GM18951 (cell line): Measurements from ENCODE around the gene PHC1.
"Not testable (repeated sequence)": the region's sequence is repeated elsewhere in the genome, so short reads cannot be mapped to it uniquely, and the experiment has no call there.

ENCODE experiments used
- POLR2A ChIP-seq: IDR thresholded peaks from 4 replicates; pipeline ENCODE4 v1.6.1; 2011; ENCODE audit warnings: mild to moderate bottlenecking; ENCODE audit not compliant: insufficient read length, insufficient read depth; ENCODE audit errors: extremely low read depth
- in situ Hi-C: fragments of 300-500 bp; cut with MboI; formaldehyde crosslinking; loops from one replicate; pipeline ENCODE4 v1.12.0; 2022; ENCODE audit warnings: low sequenced_read_pairs, mixed read lengths, inconsistent platforms; ENCODE audit not compliant: unreplicated experiment

PHC1 gene

DNA sequence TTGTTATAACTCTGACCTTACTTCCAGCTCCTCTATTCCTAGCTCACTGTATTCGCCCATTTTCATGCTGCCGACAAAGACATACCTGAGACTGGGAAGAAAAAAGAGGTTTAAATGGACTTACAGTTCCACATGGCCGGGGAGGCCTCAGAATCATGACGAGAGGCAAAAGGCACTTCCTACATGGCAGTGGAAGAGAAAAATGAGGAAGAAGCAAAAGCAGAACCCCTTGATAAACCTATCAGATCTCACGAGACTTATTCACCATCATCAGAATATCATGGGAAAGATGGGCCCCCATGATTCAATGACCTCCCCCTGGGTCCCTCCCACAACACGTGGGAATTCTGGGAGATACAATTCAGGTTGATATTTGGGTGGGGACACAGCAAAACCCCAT is 14.5 kb upstream of the PHC1 start:
- TF ChIP-seq POLR2A: no peak
- in situ Hi-C loops: loop anchor here (25.0 kb wide), 2 partner anchors 213 to 363 kb away; partner anchors contain the start of genes CLEC4E and RIMKLB

GRCh38 chr12:8902703-8903102 is 11.6 kb upstream of the PHC1 start:
- in situ Hi-C loops: not testable (repeated sequence)

DNA sequence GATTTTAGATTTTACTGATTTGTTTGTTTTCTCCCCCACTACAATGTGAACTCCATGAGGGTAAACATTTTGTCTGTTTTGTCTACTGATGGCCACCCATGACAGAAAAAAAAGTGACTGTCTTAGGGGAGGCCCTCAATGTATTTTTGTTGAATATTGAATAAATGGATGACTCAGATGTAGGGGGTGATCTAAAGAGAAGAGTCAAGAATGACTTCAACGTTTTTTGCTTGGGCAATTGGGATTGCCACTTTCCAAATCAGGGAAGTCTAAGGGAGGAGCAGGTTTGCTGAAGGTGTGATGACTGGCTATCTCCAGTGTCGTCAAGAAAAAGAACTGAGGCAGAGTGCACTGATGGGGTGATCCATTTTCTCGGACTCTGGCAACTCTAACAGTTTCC is 10.7 kb upstream of the PHC1 start:
- no peak for TF ChIP-seq POLR2A
- in situ Hi-C loops: no loop called here

DNA sequence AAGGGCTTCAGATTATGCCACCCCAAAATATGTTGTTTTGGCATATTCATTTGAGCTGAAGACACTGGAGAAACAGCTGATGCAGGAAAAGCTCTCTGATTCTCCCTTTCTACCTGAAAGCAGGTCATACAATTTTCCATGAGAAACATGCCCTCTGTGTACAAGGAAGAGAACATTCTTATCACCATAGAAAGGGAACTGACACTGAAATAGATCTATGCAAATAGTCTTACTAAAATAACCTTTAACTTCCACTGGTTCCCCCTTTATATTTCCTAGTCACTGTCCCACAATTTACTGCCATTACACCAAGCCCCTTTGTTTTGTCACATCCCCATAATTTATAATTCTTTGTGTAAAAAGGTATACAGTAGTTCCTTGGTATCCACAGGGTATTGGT is 9.6 kb upstream of the PHC1 start:
- in situ Hi-C loops: no loop called here
- no peak for TF ChIP-seq POLR2A

DNA sequence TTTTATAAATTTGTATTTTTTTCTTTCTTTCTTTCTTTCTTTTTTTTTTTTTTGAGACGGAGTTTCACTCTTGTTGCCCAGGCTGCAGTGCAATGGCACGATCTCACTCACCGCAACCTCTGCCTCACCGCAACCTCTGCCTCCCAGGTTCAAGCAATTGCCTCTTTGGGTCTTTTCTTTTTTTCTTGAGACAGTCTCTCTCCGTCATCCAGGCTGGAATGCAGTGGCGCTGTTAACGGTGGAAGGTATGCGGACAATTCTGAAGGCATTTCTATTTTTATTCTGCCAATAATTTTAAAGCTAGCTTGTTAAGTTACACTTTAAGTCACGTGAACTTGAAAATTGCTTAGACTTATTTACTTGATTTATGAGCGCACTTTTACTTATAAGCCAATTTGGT is 8.8 kb upstream of the PHC1 start:
- in situ Hi-C loops: no loop called here
- TF ChIP-seq POLR2A: no peak

- in situ Hi-C loops: no loop called here
- TF ChIP-seq POLR2A: no peak
These were observed 7.8 kb upstream of the PHC1 start for GRCh38 chr12:8906266-8907180.

- in situ Hi-C loops: no loop called here
- no peak for TF ChIP-seq POLR2A
These were observed 6.8 kb upstream of the PHC1 start for GRCh38 chr12:8907513-8907912.

GRCh38 chr12:8909752-8910151 is 4.6 kb upstream of the PHC1 start:
- in situ Hi-C loops: no loop called here

GRCh38 chr12:8911606-8912268 is 2.6 kb upstream of the PHC1 start:
- in situ Hi-C loops: no loop called here
- TF ChIP-seq POLR2A: no peak

More at GRCh38 chr12:8909752-8910151, 4.6 kb upstream of the PHC1 start:
- no peak for TF ChIP-seq POLR2A

GRCh38 chr12:8912914-8913313 is 1.4 kb upstream of the PHC1 start:
- in situ Hi-C loops: no loop called here
- TF ChIP-seq POLR2A: no peak

DNA sequence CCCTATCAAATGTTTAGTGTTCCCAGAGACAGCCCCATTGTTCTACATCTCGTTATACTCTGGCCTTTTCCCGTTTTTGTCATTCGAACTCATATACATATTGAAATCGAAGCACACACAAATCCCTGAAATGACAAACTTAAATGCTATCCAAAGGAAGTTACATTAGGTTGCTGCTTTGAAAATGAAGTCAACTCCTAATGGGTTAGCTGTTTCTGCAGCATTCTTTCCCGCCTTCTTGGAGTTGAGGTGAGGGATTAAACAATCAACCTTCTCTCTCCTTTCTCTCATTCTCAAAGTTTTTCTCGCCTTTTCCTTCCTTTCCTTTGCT is 642 bp upstream of the PHC1 start:
- no peak for TF ChIP-seq POLR2A
- in situ Hi-C loops: no loop called here

DNA sequence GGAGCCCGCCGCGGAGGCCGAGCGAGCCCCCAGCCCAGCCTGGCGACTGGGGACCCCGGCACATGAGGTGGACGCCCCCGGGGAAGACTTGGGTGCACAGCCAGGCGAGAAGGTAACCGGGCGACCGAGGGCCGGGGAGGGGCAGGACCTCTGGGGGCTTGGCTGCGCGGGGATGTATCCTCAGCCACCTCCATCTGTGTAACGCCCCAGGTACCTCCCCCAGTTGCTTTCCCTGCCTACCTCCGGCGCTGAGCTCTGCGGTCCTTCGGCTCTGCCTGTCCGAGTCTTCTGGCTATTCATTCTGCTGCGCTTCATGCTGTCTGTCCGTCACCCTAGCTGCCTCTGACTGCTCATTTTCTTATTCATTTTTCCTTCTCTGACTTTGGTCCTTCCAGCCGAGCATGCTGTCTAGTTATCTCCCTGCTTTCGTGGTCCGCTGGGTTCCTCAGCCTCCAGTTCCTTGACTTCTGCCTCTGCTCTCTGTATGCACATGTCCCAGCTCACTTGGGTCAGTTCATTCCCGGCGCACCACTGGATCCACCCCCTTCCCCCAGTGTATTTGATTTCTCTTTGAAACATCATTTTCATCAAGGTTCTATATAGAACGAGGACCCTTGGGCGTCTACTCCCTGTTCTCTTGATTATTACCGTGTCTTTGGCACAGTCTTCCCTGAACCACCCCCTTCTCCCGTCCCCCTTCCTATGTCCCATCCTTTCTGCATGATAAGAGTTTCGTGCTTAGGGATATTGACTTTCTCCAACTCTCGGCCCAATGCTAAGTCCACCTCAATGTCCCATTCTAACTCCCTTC is 612 bp downstream of the PHC1 start:
- in situ Hi-C loops: no loop called here
- no peak for TF ChIP-seq POLR2A

GRCh38 chr12:8916154-8916553 is 1.8 kb downstream of the PHC1 start:
- TF ChIP-seq POLR2A: no peak
- in situ Hi-C loops: no loop called here
